HG02588 (cell line): ENCODE data around the gene STK33.

Experiments used
- ATAC-seq: cut with Tn5 transposase; IDR thresholded peaks from one replicate; pipeline ENCODE4 v1.9.1; 2021; ENCODE audit warnings: mild to moderate bottlenecking, moderate library complexity; ENCODE audit not compliant: unreplicated experiment

The STK33 gene

DNA sequence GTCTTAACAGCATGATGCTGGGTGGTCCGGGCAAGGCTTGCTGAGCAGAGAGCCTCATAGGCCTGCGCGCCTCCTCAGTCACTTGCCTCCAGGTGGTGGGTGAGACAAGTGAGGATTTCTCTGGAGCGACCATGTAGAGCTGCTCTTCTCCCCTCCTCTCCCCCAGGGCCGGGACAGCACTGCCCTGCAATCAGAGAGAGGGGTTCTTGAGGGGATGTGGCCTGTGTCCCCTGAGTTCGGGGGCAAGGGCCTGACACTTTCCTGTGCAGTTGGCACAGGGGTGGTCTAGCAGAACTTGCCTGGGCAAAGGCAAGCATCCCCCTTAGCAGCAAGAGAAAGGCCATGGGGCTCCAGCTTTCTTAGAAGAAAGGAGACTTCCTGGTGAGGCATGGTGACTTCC, 234.5 kb downstream of the STK33 start:
- ATAC-seq: no peak

DNA sequence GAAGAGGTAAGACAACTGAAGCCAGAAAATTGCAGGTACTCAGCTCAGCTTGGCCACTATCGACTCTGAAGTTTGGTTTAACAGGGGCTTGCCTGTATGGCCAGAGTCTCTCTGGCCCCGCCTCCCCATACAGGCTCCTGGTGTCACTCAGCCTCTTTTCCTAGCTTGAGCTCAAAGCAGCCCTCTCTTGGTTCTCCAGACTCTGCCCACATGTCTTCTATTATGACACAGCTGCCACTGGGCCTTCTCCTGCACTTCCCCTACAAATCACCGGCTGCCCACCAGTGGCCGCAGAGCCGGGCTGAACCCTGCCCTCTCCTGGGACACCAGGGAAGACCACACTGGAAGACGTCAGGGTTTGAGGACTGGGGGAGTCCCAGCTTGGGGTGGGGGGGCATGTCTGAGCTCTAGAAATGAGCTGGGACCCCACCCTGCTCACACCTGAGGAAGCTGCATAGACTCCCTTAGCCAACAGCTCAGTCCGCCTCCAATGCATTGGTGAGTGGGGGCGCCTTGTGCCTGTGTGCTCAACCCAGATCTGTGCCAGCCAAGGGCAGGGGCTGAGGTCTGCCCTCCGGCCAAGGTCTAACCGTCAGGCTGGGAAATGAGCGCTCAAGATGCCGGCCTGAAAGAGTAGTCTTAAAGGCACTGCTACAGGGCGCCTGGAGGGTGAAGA, 236.0 kb downstream of the STK33 start:
- ATAC-seq: no peak

GRCh38 chr11:8357505-8357888, 236.5 kb downstream of the STK33 start:
- ATAC-seq: no peak

- ATAC-seq: no peak
These were observed 237.1 kb downstream of the STK33 start for GRCh38 chr11:8356721-8357504.

DNA sequence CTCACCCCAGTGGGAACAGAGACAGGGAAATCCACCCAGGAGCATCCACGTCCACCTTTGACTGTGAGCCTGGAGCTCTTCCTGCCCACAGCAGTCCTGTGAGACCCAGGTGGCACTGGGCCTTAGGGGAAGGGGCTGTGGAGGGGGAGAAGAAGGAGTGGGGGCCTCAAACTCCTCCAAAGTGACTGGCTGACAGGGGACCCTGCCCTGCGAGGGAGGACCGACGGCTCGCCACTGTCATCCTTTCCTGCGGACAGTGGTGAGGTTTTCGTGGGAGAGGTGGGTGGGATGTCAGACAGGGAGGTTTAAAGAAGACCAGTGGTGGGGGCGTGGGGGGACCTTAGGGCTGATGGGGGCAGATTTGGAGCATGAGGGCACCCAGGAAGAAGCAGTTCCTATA, 237.8 kb downstream of the STK33 start:
- ATAC-seq: no peak

DNA sequence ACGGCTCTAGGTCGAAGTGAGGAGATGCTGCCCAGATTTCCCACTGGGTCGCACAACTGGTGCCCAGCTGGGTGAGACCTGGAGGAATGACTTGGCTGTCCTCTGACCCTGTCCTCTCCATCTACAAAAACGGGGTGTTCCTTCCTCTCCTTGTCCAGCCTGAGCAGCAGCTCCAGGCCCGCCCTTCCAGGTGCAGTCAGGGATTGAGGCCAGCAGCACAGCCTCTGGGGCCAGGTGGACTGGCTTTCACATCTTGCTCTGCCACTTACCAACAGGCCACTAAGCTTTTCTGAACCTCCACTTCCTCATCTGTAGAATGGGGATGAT, 238.6 kb downstream of the STK33 start:
- ATAC-seq: no peak

- ATAC-seq: no peak
These were observed 239.2 kb downstream of the STK33 start for GRCh38 chr11:8354622-8355415.

GRCh38 chr11:8352876-8353505, 241.0 kb downstream of the STK33 start:
- no peak for ATAC-seq

DNA sequence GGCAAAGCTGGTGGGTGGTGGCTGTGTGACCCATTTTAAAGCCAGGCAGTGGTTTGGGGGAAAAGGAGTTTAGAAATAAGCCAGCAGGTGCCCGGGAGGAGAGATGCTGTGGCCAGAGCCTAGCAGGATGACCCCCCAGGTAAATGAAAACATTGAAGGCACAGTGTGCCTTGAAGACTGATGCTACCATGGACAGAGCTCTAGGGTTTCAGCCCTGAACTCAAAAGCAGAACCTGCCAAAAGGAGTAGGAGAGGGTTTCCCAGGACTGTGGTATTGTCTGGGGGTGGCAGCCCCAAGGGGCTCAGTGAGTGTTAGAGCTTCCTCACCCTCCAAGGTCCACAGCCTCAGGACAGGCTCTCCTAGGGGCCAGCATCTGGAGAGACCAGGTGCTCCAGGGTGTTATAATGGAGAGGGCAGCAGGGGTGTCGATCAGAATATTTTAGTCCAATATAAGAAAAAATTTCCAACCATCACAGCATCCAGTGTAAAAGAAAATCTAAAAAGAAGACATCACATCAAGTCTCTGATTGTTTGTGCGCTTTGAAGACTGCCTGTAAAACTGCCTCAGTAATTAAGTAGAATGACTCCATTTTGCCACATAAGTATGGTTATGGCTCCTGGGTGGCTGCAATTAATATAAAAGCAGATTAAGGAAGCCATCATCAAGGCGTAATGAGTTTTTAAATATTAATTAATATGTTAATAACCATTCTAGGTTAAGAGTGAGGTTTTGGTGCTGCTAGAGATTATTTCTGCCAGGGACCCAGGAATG, 241.7 kb downstream of the STK33 start:
- no peak for ATAC-seq

DNA sequence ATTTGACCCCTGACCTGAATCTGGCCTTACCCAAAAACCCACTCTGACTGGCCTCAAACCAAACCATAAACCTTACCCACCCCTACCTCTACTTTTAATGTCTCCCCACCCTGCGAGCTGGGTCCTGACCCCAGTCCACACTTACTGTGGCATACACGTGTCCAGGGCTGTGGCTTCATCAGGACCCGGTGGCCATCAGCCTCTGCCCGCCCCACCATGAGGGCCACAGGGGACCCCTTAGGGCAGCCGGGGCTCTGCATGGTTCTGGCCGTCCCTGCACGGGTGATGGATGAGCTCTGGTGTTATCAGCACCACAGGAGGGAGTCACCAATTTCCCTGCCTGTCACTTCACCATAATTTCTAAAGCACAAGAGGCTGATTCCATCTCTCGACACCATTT, 242.8 kb downstream of the STK33 start:
- no peak for ATAC-seq

- no peak for ATAC-seq
These were observed 246.1 kb downstream of the STK33 start for GRCh38 chr11:8347978-8348377.

DNA sequence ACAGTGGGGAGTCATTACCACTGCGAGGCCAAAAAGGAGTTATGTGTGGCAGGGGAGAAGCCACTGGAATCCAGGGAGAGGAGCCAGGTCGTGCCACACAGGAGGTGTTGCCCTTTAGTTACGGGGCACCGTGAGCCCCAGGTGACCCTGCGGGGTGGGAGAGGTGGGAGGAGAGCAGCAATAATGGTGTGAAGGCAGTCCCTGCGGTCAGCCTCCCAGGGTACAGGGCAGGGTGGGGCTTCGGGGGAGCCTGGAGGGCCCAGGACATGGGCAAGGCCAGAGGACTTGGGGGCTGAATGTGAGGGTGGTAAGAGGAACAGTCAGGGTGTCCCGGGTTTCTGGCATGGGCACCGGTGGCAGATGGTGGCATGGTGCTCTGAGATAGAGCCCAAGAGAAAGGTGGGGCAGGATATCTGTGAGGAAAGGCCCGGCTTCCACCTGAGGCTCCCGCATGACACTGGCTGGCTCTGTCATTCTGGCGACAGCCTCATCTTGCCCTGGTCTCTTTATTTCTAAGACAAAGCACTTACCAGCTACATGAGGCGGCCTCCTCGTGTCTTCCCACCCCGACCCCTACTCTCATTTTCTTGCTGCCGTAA, 247.8 kb downstream of the STK33 start:
- no peak for ATAC-seq

DNA sequence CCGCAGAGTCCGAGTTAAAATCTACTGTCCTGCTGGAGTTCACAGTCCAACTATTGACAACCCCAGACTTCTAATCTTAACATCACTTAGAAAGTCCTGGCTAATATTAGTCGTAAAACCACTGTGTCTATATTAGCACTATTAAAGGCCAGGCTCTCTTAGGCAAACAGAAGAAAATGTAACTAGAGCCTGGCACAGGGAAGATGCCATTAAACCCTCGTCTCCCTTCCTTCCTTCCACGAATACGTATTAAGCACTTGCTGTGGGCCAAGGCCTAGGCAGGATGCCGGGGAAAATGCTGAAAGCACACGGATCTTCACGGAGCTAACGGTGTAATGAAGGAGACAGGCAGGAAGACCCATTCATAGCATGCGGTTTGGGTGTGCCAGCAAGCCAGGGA, 248.8 kb downstream of the STK33 start:
- no peak for ATAC-seq

DNA sequence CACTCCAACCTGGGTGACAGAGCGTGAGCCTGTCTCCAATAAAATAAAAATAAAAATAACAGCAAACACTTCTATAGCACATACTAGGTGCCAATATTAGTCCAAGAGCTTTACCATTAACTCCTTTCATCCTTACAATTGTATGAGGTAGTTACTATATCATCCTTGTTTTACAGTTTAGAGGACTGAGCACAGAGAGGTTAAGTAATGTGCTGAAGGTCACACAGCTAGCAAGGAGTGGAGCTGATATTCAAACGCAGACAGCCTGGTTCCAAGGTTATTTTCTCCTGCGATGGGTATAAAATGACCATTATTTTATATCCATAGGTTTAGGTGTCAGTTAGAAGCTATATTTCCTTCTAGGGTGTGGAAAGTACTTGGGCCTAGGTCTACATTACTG, 249.7 kb downstream of the STK33 start:
- no peak for ATAC-seq

DNA sequence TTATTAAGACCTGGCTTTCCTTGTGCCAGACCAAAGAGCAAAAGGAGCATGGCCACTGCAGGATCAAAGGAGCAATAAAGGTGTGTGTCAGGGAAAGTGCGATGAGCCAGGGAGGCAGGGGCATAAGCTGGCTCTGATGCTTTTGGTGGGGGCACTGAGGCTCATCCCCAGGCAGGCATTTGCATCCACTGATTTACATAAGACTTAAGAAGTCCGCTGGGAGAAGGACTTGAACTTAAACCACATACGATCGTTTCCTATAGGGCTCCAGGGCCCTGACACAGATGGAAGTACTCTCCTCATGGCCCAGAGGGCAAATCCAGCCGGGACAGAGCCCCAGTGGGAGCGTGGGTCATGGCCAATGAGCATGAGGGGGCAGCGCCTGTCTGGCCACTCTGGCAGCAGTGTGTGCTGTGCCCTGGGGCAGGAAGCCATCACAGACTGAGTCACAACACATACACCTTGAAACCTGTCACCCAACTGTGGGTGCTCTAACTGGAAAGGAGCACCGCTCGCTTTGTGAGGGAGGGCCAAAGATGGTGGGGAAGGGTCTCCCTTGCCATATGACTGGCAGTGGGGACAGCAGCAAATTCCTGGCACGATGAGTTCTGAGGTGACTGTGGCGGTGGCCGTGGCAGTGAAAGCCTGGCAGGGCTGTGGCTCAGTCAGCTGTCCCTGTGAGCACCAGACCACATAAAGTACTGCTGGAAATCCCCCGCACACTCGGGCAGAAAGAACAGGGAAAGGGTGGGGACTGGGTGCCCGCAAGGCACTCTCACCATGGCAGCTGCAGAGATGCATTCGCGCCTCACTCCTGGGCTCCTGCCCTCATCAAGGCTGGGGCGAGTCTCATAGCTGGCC, 251.0 kb downstream of the STK33 start:
- ATAC-seq: peak; percentile 93

DNA sequence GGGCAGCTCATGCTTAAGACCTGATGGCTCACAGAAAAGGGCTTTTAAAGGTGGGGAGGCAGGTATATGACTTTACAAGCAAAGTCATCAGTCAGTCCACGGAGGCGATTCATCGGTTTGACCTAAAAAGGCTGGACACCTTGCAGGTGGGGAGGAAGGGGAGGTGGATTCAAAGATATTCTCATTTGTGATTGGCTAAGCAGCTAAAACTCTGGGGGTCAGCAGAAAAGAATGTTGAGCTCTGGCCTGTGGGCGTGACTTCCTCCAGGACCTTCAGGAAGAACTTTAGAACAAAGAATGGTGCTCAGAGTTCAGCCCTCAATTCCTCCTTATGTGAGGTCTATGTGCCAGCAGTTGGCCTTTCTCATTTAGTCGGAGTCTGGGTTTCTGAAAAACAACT, 252.0 kb downstream of the STK33 start:
- ATAC-seq: no peak
